ENCODE measurements around the gene DARS1. TPM values are rescaled to one million over a fixed set of nuclear protein-coding genes. Genes with fewer than 3 reads are reported as not detected.

DARS1 gene
- polyA plus RNA-seq, 1 donor (not counting 4 experiments of a cell fraction or from before 2014, with no cell fraction given) = 129 TPM

- Histone ChIP-seq H3K36me3 (ENCODE audit: control insufficient read depth in 2 of 2, extremely low read depth in 1 of 2, insufficient read depth in 2 of 2, low read length in 2 of 2) (no peaks in the 10 kb centered on the region), H3K79me2 (ENCODE audit: control insufficient read depth, insufficient read depth, low read length) (no peaks in the 10 kb centered on the region), H3K9me1 (ENCODE audit: control insufficient read depth, extremely low read depth, insufficient read depth, low read length) (no peaks in the 10 kb centered on the region), H2AFZ (ENCODE audit: control insufficient read depth, low read length) (no peak overlapping the region), H3K4me1 (ENCODE audit: control insufficient read depth, extremely low read depth, insufficient read depth, low read length) (no peaks in the 10 kb centered on the region), H3K4me2 (ENCODE audit: control insufficient read depth, extremely low read depth, insufficient read depth, low read depth, low read length) (no peak overlapping the region), H3K4me3 (ENCODE audit: control insufficient read depth in 2 of 3, extremely low read depth in 1 of 3, insufficient read depth in 2 of 3, low read depth in 1 of 3, low read length in 3 of 3) (no peak overlapping the region), H3K9ac (ENCODE audit: control insufficient read depth, extremely low read depth, insufficient read depth, low read length) (no peak overlapping the region), H3K9me3 (ENCODE audit: control insufficient read depth, low read depth, low read length) (no peaks in the 10 kb centered on the region), H4K20me1 (ENCODE audit: control insufficient read depth, extremely low read depth, insufficient read depth, low read length) (no peaks in the 10 kb centered on the region), H3K27me3 (ENCODE audit: control insufficient read depth, extremely low read depth, insufficient read depth, low read length) (no peaks in the 10 kb centered on the region), H3K27ac (ENCODE audit: control insufficient read depth, insufficient read depth, low read length) (no peak overlapping the region)
- DNase-seq (ENCODE audit: low read depth, low spot score) (no peak), FAIRE-seq (no peak)
- TF ChIP-seq EZH2 (IDR thresholded peaks at IDR 0.05; ENCODE audit: low read length) (no peak), CTCF (optimal IDR thresholded peaks at IDR 0.05 in 1 of 3, IDR thresholded peaks at IDR 0.05 in 1 of 3, conservative IDR thresholded peaks at IDR 0.05 in 1 of 3; ENCODE audit: extremely low read depth in 1 of 3, insufficient read depth in 2 of 3, low read length in 3 of 3) (no peak)
- dilution Hi-C loops (cut with MboI; ENCODE audit: extremely low pct_ligation_motif_present, low sequenced_read_pairs) = no loop called here
These were observed 20.2 kb upstream of the DARS1 start for GRCh38 chr2:136005462-136006196.

GRCh38 chr2:136004965-136005364, 19.5 kb upstream of the DARS1 start:
- no peaks in the 10 kb centered on the region for H3K27me3 ChIP-seq (ENCODE audit: control insufficient read depth, extremely low read depth, insufficient read depth, low read length)
- no peaks in the 10 kb centered on the region for H3K79me2 ChIP-seq (ENCODE audit: control insufficient read depth, insufficient read depth, low read length)
- no peaks in the 10 kb centered on the region for H4K20me1 ChIP-seq (ENCODE audit: control insufficient read depth, extremely low read depth, insufficient read depth, low read length)
- FAIRE-seq (no peak), DNase-seq (ENCODE audit: low read depth, low spot score) (no peak)
- H3K4me1 ChIP-seq (ENCODE audit: control insufficient read depth, extremely low read depth, insufficient read depth, low read length) = no peaks in the 10 kb centered on the region
- H3K9me3 ChIP-seq (ENCODE audit: control insufficient read depth, low read depth, low read length) = no peaks in the 10 kb centered on the region
- dilution Hi-C loops (cut with MboI; ENCODE audit: extremely low pct_ligation_motif_present, low sequenced_read_pairs) = no loop called here
- H2AFZ ChIP-seq (ENCODE audit: control insufficient read depth, low read length) = no peak overlapping the region
- H3K4me2 ChIP-seq (ENCODE audit: control insufficient read depth, extremely low read depth, insufficient read depth, low read depth, low read length) = no peak overlapping the region
- H3K9me1 ChIP-seq (ENCODE audit: control insufficient read depth, extremely low read depth, insufficient read depth, low read length) = no peaks in the 10 kb centered on the region
- no peak overlapping the region for H3K4me3 ChIP-seq (ENCODE audit: control insufficient read depth in 2 of 3, extremely low read depth in 1 of 3, insufficient read depth in 2 of 3, low read depth in 1 of 3, low read length in 3 of 3)
- no peaks in the 10 kb centered on the region for H3K36me3 ChIP-seq (ENCODE audit: control insufficient read depth in 2 of 2, extremely low read depth in 1 of 2, insufficient read depth in 2 of 2, low read length in 2 of 2)
- no peak for TF ChIP-seq CTCF (optimal IDR thresholded peaks at IDR 0.05 in 1 of 3, IDR thresholded peaks at IDR 0.05 in 1 of 3, conservative IDR thresholded peaks at IDR 0.05 in 1 of 3; ENCODE audit: extremely low read depth in 1 of 3, insufficient read depth in 2 of 3, low read length in 3 of 3)
- no peak for TF ChIP-seq EZH2 (IDR thresholded peaks at IDR 0.05; ENCODE audit: low read length)
- no peak overlapping the region for H3K27ac ChIP-seq (ENCODE audit: control insufficient read depth, insufficient read depth, low read length)
- H3K9ac ChIP-seq (ENCODE audit: control insufficient read depth, extremely low read depth, insufficient read depth, low read length) = no peak overlapping the region

Data from keratinocyte (primary cell).